Measurements from ENCODE around the gene OR52K1. TPM values are rescaled to one million over a fixed set of nuclear protein-coding genes. Genes with fewer than 3 reads are reported as not detected.

Gene OR52K1
- total RNA-seq, 1 experiment from 2014 or later: not detected

DNA sequence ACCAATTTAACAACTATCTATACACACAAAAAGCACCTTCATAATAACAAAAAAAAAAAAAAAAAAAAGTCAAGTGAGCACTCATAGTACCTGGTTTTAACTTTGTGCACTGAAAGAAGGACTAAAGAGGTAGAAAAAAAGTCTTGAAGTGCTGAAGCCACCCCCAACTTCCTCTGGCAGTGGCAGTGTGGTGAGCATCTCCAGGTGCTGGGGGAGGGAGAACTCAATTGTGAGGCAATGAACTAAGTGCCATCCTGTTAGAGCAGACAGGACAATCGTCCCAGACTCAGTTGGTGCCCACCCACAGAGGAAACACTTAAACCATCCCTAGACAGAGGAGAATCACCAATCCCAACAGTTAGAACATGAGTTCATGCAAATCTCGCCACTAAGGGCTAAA, 39.9 kb downstream of the OR52K1 start:
- RAD21 ChIA-PET (ENCODE audit: low non-redundant PET in 1 of 2, low total read pairs in 2 of 2, uncharacterized antibody in 2 of 2, unreplicated experiment in 2 of 2): no interaction called here
- no peak overlapping the region for H3K4me3 ChIP-seq (replicated peaks in 1 of 2; ENCODE audit: low read depth in 1 of 2, low read length in 2 of 2)
- POLR2A ChIA-PET: no interaction called here
- no peak overlapping the region for H3K9ac ChIP-seq (ENCODE audit: low read length)
- CTCF ChIA-PET: no interaction called here
- H3K36me3 ChIP-seq (ENCODE audit: control insufficient read depth in 1 of 2, insufficient read depth in 2 of 2, low read length in 2 of 2): no peaks in the 10 kb centered on the region
- no peak overlapping the region for H3K4me2 ChIP-seq (ENCODE audit: low read length)
- no peaks in the 10 kb centered on the region for H3K4me1 ChIP-seq (ENCODE audit: control insufficient read depth in 1 of 2, insufficient read depth in 2 of 2, low read length in 2 of 2)
- no peak for TF ChIP-seq ZFX (IDR thresholded peaks at IDR 0.05)
- no peak for TF ChIP-seq EGR1 (IDR thresholded peaks at IDR 0.05; ENCODE audit: low read depth)
- no peak for TF ChIP-seq POLR2AphosphoS5 (IDR thresholded peaks at IDR 0.05; ENCODE audit: low read depth, low read length)
- intact Hi-C loops (cut with micrococcal nuclease): no loop called here
- ATAC-seq: no peak
- H3K9me3 ChIP-seq (ENCODE audit: control insufficient read depth in 1 of 2, insufficient read depth in 1 of 2, low read depth in 1 of 2, low read length in 2 of 2): no peaks in the 10 kb centered on the region
- H2AFZ ChIP-seq (ENCODE audit: low read depth, low read length, poor library complexity, severe bottlenecking): no peak overlapping the region
- DNase-seq (ENCODE audit: low read depth, low spot score): no peak
- peaks cover 65% of the 10 kb centered on the region for H3K27me3 ChIP-seq (ENCODE audit: insufficient read depth, low read length)
- no TSS peak for BruUV-seq (replicated peaks)
- H4K20me1 ChIP-seq (ENCODE audit: insufficient read depth): no peaks in the 10 kb centered on the region
- H3K27ac ChIP-seq (ENCODE audit: low read depth, low read length): no peak overlapping the region
- no peaks in the 10 kb centered on the region for H3K9me2 ChIP-seq (ENCODE audit: insufficient read depth)
- no peaks in the 10 kb centered on the region for H3K79me2 ChIP-seq (ENCODE audit: insufficient read depth, low read length)

- Histone ChIP-seq H3K27me3 (ENCODE audit: insufficient read depth, low read length) (peaks cover 63% of the 10 kb centered on the region), H3K4me2 (ENCODE audit: low read length) (no peak overlapping the region), H4K20me1 (ENCODE audit: insufficient read depth) (no peaks in the 10 kb centered on the region), H3K4me1 (ENCODE audit: control insufficient read depth in 1 of 2, insufficient read depth in 2 of 2, low read length in 2 of 2) (no peaks in the 10 kb centered on the region), H3K27ac (ENCODE audit: low read depth, low read length) (no peak overlapping the region), H3K79me2 (ENCODE audit: insufficient read depth, low read length) (no peaks in the 10 kb centered on the region), H3K9me3 (ENCODE audit: control insufficient read depth in 1 of 2, insufficient read depth in 1 of 2, low read depth in 1 of 2, low read length in 2 of 2) (no peaks in the 10 kb centered on the region), H2AFZ (ENCODE audit: low read depth, low read length, poor library complexity, severe bottlenecking) (no peak overlapping the region), H3K9me2 (ENCODE audit: insufficient read depth) (no peaks in the 10 kb centered on the region), H3K36me3 (ENCODE audit: control insufficient read depth in 1 of 2, insufficient read depth in 2 of 2, low read length in 2 of 2) (no peaks in the 10 kb centered on the region), H3K9ac (ENCODE audit: low read length) (no peak overlapping the region), H3K4me3 (replicated peaks in 1 of 2; ENCODE audit: low read depth in 1 of 2, low read length in 2 of 2) (no peak overlapping the region)
- no peak for TF ChIP-seq SP1 (IDR thresholded peaks at IDR 0.05; ENCODE audit: low read depth)
- ChIA-PET POLR2A (no interaction called here), CTCF (no interaction called here), RAD21 (ENCODE audit: low non-redundant PET in 1 of 2, low total read pairs in 2 of 2, uncharacterized antibody in 2 of 2, unreplicated experiment in 2 of 2) (no interaction called here)
- intact Hi-C loops (cut with micrococcal nuclease): no loop called here
- DNase-seq (ENCODE audit: low read depth, low spot score) (no peak), ATAC-seq (no peak)
- no TSS peak for BruUV-seq (replicated peaks)
These were observed 40.3 kb downstream of the OR52K1 start for GRCh38 chr11:4522752-4523151.

- ChIA-PET RAD21 (ENCODE audit: low non-redundant PET in 1 of 2, low total read pairs in 2 of 2, uncharacterized antibody in 2 of 2, unreplicated experiment in 2 of 2) (no interaction called here), POLR2A (no interaction called here), CTCF (no interaction called here)
- no peak overlapping the region for H3K9ac ChIP-seq (ENCODE audit: low read length)
- H3K36me3 ChIP-seq (ENCODE audit: control insufficient read depth in 1 of 2, insufficient read depth in 2 of 2, low read length in 2 of 2): no peaks in the 10 kb centered on the region
- H3K79me2 ChIP-seq (ENCODE audit: insufficient read depth, low read length): no peaks in the 10 kb centered on the region
- no peak overlapping the region for H2AFZ ChIP-seq (ENCODE audit: low read depth, low read length, poor library complexity, severe bottlenecking)
- no peak overlapping the region for H3K4me2 ChIP-seq (ENCODE audit: low read length)
- no peaks in the 10 kb centered on the region for H3K9me2 ChIP-seq (ENCODE audit: insufficient read depth)
- intact Hi-C loops (cut with micrococcal nuclease): no loop called here
- no peak for DNase-seq (ENCODE audit: low read depth, low spot score)
- H3K4me1 ChIP-seq (ENCODE audit: control insufficient read depth in 1 of 2, insufficient read depth in 2 of 2, low read length in 2 of 2): no peaks in the 10 kb centered on the region
- ATAC-seq: no peak
- peaks cover 63% of the 10 kb centered on the region for H3K27me3 ChIP-seq (ENCODE audit: insufficient read depth, low read length)
- no peak overlapping the region for H3K4me3 ChIP-seq (replicated peaks in 1 of 2; ENCODE audit: low read depth in 1 of 2, low read length in 2 of 2)
- H4K20me1 ChIP-seq (ENCODE audit: insufficient read depth): no peaks in the 10 kb centered on the region
- H3K9me3 ChIP-seq (ENCODE audit: control insufficient read depth in 1 of 2, insufficient read depth in 1 of 2, low read depth in 1 of 2, low read length in 2 of 2): no peaks in the 10 kb centered on the region
- BruUV-seq (replicated peaks): no TSS peak
- no peak overlapping the region for H3K27ac ChIP-seq (ENCODE audit: low read depth, low read length)
- TF ChIP-seq EZH2phosphoT487 (IDR thresholded peaks at IDR 0.05; ENCODE audit: borderline replicate concordance) (no peak), RAD21 (IDR thresholded peaks at IDR 0.05; ENCODE audit: low read depth) (no peak), ZNF274 (IDR thresholded peaks at IDR 0.05; ENCODE audit: low read depth, low read length) (no peak), REST (IDR thresholded peaks at IDR 0.05; ENCODE audit: low read depth) (no peak), FOSL1 (IDR thresholded peaks at IDR 0.05; ENCODE audit: low read depth) (no peak), YY1 (IDR thresholded peaks at IDR 0.05; ENCODE audit: extremely low read depth, insufficient replicate concordance, low read depth, low read length) (no peak)
These were observed 41.2 kb downstream of the OR52K1 start for GRCh38 chr11:4523666-4524065.

All from HCT116 (cell line).